ENCODE measurements around the gene CRIP3. TPM values are rescaled to one million over a fixed set of nuclear protein-coding genes. Genes with fewer than 3 reads are reported as not detected.

Gene CRIP3
- total and polyA plus RNA-seq, 10 of the 15 experiments (the other 5 are each of a cell fraction or from before 2014, with no cell fraction given) = 1.5 to 9.2 (median 2.2) TPM

GRCh38 chr6:43282060-43282459, 26.6 kb downstream of the CRIP3 start:
- no TSS peak for BruUV-seq (replicated peaks)
- ChIA-PET POLR2A (no interaction called here), RAD21 (ENCODE audit: unreplicated experiment) (no interaction called here), SMC1A (ENCODE audit: uncharacterized antibody, unreplicated experiment) (interaction anchor here (1.5 kb wide), 1 partner anchor 13 kb away, joined by 3 read pairs; no protein-coding TSS in a partner anchor), CTCF (interaction anchor here (1.2 kb wide), 1 partner anchor 52 kb away, joined by 4 read pairs; no protein-coding TSS in a partner anchor)
- ATAC-seq = no peak
- FAIRE-seq = no peak
- 5% methylated on average over 9 of the region's 9 CpGs for WGBS (ENCODE audit: insufficient coverage, insufficient replicate concordance, low lambda C conversion rate, missing lambda C conversion rate)
- Histone ChIP-seq H3K79me2 (ENCODE audit: control insufficient read depth, insufficient read depth, low read length) (no peaks in the 10 kb centered on the region), H4K20me1 (ENCODE audit: control insufficient read depth, insufficient read depth) (no peaks in the 10 kb centered on the region), H3K27me3 (replicated peaks in 1 of 2; ENCODE audit: control insufficient read depth in 2 of 2, insufficient read depth in 2 of 2, low read length in 1 of 2) (peaks cover 0 to 2% of the 10 kb centered on the region in 2 experiments; a peak in 2 of 4 replicates), H3K9ac (ENCODE audit: control insufficient read depth, insufficient read depth, low read length) (no peak overlapping the region), H3K9me3 (replicated peaks; ENCODE audit: control insufficient read depth, insufficient read depth, low read length) (no peaks in the 10 kb centered on the region), H3K4me2 (ENCODE audit: control insufficient read depth, insufficient read depth) (no peak overlapping the region), H3K36me3 (ENCODE audit: control insufficient read depth in 2 of 2, insufficient read depth in 2 of 2, low read length in 1 of 2) (no peaks in the 10 kb centered on the region), H2AFZ (ENCODE audit: control insufficient read depth, low read depth, low read length) (no peak overlapping the region), H3K4me1 (ENCODE audit: control insufficient read depth, insufficient read depth, low read length) (no peaks in the 10 kb centered on the region), H3K4me3 (no peak overlapping the region), H3K27ac (ENCODE audit: control insufficient read depth, insufficient read depth) (no peak overlapping the region)
- TF ChIP-seq RB1 (IDR thresholded peaks at IDR 0.05; ENCODE audit: borderline replicate concordance) = no peak
- no peak for TF ChIP-seq ETV6 (conservative IDR thresholded peaks at IDR 0.05 in 1 of 2, IDR thresholded peaks at IDR 0.05 in 1 of 2; ENCODE audit: borderline replicate concordance in 1 of 2, low read depth in 1 of 2)
- no peak for TF ChIP-seq TCF12 (IDR thresholded peaks at IDR 0.05; ENCODE audit: low read depth, low read length)
- no peak for TF ChIP-seq FOXK2 (IDR thresholded peaks at IDR 0.05)
- TF ChIP-seq TARDBP (IDR thresholded peaks at IDR 0.05; ENCODE audit: borderline replicate concordance) = no peak
- TF ChIP-seq ASH2L (IDR thresholded peaks at IDR 0.05; ENCODE audit: borderline replicate concordance, low read depth) = no peak
- TF ChIP-seq TCF3 (IDR thresholded peaks at IDR 0.05; ENCODE audit: borderline replicate concordance, insufficient read depth, low read depth, low read length) = no peak
- no peak for TF ChIP-seq POLR2A (IDR thresholded peaks at IDR 0.05; ENCODE audit: low read depth, low read length)
- no peak for TF ChIP-seq CHD4 (IDR thresholded peaks at IDR 0.05)
- no peak for TF ChIP-seq SKIL (IDR thresholded peaks at IDR 0.05; ENCODE audit: low read depth, poor library complexity, severe bottlenecking)
- TF ChIP-seq HSF1 (IDR thresholded peaks at IDR 0.05; ENCODE audit: low read depth, low read length) = no peak
- no peak for DNase-seq (ENCODE audit: low read depth, low spot score)
- in situ Hi-C loops (cut with MboI) (no loop called here), intact Hi-C loops (cut with micrococcal nuclease; ENCODE audit: unreplicated experiment) (no loop called here)
